NOMO-1 treated with dmso at 0.1 percent for 144 hours (cell line): ENCODE results near the gene DKK3.
"Not testable (repeated sequence)": the region's sequence is repeated elsewhere in the genome, so short reads cannot be mapped to it uniquely, and the experiment has no call there.

Experiments used
- DNase-seq: peaks from one replicate; lab custom pipeline; 2025; ENCODE audit not compliant: unreplicated experiment; lab: John Stamatoyannopoulos, UW

DKK3 gene

DNA sequence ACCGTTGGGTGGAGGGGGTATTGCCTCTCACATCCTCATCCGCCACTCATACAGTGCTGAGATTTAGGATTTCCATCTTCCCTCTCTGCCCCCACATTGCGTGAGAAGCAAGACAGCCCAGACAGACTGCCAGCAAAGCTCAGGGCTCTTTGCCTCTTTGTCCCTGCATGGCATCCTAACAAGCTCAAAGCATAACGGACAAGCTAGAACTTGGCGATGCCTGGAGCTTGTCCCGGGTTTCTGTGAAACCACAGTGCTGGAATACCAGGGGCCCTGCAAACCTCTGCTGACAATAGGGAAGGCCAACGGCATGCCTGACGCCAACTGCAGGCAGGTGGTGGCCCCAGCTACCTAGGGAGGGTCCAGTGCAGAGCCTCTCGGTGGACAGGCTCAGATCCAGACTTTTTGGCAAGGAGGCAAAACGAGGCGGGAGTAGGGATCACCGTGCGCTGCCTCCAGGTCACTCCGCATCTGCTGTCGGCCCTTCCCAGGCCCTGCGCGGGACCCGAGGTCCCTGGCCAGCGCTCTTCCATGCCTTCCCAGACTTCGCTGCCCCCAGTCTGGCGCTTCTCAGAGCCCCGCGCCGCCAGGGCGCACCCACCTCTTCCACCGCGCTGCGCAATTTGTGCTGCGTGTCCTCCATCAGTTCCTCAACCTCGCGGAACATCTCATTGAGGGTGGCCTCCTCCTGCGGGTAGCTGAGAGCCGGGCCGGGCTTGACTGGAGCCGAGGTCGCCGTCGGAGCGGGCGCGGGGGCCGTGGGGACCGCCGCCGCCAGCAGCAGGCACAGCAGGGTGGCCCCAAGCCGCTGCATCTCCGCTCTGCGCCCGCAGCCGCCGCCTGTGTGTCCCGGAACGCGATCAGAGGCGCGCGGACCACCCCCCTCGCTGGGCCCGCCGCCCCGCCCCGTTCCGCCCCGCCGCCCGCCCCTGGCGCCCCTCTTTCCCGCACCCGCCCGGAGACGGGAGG lies at the start of gene DKK3:
DKK3 (minus strand) TSS at position 858 of the 969 bp plus-strand sequence; CDS start at position 814, 44 bp downstream.
- DNase-seq: no peak

DNA sequence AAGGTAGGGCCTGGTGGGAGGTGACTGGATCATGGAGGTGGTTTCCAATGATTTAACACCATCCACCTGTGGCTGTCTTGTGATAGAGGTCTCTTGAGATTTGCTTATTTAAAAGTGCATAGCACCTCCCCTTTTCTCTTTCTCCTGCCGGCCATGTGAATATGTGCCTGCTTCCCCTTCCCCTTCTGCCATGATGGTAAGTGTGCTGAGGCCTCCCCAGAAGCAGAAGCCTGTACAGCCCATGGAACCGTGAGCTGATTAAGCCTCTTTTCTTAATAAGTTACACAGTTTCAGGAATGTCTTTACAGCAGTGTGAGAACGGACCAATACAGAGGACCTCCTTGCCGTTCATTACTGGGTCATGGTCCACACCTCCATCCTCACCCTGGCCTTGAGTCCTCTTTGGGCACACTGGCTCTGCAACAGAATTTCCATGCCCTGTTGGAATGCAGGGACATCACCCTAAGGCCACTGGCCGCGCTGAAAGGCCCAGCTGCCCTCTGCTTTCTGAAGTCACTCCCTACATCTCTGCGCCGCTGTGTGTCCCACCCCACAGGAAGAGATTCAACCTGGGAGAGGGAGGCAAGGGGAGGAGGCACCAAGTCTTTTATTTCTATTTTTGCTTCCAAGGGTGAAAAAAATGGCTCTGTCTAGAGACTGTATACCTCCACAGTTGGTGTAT lies 49.0 kb upstream of the DKK3 start:
- DNase-seq: no peak

DNA sequence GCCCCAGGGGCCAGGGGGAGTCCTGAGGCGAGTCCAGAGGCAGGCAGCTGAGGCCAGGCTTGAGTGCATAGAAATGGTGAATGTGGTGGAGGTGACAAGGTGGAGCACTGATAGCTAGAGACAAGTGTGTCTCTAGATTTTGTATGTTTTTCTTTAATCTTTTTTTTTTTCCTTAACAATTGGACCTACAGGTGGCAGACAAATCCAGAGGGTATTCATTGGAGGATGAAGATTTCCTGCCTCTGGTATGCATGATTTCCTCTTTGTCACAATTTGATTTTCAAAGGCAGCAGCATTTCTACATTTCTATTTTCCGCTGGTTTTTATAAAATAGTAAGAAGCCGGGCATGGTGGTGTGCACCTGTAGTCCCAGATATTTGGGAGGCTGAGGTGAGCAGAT lies 47.7 kb upstream of the DKK3 start:
- DNase-seq: no peak

GRCh38 chr11:12053606-12054361 lies 45.4 kb upstream of the DKK3 start:
- DNase-seq: no peak

- DNase-seq: no peak
Observed at GRCh38 chr11:12052676-12053605, 44.5 kb upstream of the DKK3 start.

GRCh38 chr11:12051287-12051662 lies 42.8 kb upstream of the DKK3 start:
- DNase-seq: no peak

DNA sequence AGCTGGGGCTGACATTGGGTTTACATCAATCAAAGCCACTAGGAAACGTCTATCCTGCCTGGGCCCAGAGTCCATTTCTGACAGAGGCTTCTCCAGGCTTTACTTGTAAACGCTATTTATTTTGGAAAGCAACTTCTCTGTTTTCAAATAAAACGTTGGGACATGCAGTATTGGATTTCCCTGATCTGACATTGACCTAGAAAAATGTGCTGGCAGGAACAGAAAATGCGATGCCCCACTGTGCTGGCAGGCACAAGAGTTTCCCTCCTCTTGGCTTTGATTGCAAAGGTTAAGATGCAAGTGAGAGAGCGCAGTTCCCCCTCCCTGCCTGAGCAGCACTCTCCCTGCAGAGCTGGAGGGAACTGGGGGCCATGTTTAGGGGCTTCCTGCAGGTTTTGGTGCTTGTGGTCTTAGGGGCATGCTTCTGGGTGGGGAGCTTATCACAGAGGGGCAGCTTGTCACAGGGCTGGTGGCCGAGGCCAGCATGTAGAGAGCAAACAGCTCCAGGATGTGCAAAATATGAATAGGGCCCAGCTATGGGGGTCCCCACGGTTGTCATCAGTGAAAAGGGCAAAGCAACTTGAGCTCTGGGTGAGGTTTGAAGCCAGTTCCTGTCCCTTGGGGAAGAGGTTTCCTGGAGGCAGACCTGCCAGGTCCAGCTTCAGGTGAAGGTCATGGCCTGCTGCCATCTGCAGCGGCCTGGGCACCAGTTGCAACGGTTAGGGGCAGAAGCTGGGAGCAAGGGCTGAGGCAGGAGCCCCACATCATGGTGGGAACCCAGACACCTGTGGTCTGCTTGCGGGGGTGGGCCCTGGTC lies 42.3 kb upstream of the DKK3 start:
- no peak for DNase-seq

GRCh38 chr11:12048936-12049790 lies 40.7 kb upstream of the DKK3 start:
- DNase-seq: no peak

- DNase-seq: no peak
Observed at GRCh38 chr11:12046636-12047236, 38.3 kb upstream of the DKK3 start.

DNA sequence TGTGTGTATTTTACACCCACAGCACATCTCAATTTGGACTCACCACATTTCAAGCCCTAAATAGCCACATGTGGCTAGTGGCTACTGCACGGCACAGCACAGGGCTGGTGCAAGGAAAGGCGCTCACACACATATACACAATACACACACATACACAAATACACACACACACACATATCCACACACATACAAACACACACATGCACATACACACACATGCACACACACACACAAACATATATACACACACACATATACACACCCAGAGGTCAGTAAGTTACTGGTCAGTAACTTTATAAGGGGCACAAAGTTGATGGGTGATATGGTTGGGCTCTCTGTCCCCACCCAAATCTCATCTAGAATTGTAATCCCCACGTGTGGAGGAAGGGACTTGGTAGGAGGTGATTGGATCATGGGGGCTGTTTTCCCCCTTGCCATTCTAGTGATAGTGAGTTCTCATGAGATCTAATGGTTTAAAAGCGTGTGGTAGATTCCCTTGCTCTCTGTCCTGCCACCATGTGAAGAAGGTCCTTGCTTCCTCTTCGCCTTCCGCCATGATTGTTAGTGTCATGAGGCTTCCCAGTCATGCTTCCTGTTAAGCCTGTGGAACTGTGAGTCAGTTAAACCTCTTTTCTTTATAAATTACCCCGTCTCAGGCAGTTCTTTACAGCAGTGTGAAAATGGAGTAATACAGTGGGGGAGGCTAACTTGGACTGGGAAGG lies 37.6 kb upstream of the DKK3 start:
- no peak for DNase-seq

DNA sequence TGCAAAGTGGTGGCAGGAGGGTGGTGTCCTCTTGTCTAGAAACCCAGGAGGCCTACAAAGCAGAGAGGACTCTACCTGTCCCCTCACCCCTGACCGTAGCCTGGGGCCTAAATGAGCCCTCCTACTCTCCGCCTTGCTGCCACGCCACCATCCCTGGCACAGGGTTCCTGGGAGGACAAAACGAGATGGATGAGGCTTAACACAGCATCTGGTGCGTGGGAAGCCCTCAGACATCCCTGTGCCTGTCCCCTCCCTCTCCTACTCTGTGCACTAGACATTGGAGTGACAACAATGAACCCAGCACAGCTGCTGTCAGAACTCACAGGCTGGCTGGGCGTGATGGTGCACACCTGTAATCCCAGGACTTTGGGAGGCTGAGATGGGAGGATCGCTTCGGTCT lies 36.4 kb upstream of the DKK3 start:
- DNase-seq: no peak

GRCh38 chr11:12043959-12044791 lies 35.7 kb upstream of the DKK3 start:
- no peak for DNase-seq

GRCh38 chr11:12043221-12043620 lies 34.8 kb upstream of the DKK3 start:
- DNase-seq: no peak

DNA sequence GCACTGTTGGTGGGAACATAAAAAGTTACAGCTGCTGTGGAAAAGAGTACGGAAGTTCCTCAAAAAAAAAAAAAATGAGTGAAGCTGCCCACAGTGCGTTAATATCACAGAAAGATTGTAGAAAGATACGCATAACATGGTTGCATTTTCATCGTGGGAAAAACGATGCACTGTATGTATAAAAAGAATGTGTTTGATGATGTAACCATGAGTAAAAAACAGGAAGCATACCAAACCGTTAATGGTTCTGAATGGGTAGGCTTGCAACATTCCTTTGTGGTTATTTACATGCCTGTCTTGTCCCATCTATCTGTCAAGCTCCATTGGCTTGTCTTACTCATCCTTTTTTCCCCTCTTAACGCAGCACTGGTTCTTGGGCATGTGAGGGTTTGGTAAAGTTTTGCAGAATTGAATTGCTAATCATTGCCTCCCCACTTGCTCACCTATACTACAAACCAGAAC lies 33.8 kb upstream of the DKK3 start:
- peak; percentile 74 for DNase-seq

DNA sequence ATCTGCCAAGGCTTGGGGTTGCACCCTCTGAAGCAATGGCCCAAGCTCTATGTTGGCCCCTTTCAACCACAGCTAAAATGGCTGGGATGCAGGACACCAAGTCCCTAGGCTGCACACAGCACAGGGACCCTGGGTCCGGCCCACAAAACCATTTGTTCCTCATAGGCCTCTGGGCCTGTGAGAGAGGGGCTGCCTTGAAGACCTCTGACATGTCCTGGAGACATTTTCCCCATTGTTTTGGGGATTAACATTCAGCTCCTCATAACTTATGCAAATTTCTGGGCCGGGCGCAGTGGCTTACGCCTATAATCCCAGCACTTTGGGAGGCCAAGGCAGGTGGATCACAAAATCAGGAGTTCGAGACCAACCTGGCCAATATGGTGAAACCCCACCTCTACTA lies 32.3 kb upstream of the DKK3 start:
- not testable (repeated sequence) for DNase-seq

GRCh38 chr11:12032968-12033367 lies 24.5 kb upstream of the DKK3 start:
- DNase-seq: no peak
